H1 (cell line): ENCODE results near the gene IDUA. TPM values are rescaled to one million over a fixed set of nuclear protein-coding genes. Genes with fewer than 3 reads are reported as not detected.

Source experiments
- CHD7 ChIP-seq: fragments of 300-600 bp; sonication (generic); IDR thresholded peaks from 2 replicates; pipeline ENCODE4 v1.7.1; 2012; ENCODE audit warnings: low read length, moderate library complexity, mild to moderate bottlenecking, inconsistent platforms; ENCODE audit not compliant: insufficient replicate concordance
- CREB1 ChIP-seq: IDR thresholded peaks from 2 replicates; pipeline ENCODE4 v1.6.1; 2012; ENCODE audit warnings: inconsistent platforms
- HDAC6 ChIP-seq: IDR thresholded peaks from one replicate; pipeline ENCODE4 v1.7.1; 2012; ENCODE audit warnings: low read depth, mild to moderate bottlenecking, inconsistent platforms, low read length, moderate library complexity
- JUN ChIP-seq: IDR thresholded peaks from 2 replicates; pipeline ENCODE4 v1.6.1; 2011; ENCODE audit warnings: low read depth, mild to moderate bottlenecking, improper control_type of control experiment, low read length
- PHF8 ChIP-seq: fragments of 200-600 bp; sonication (generic); conservative IDR thresholded peaks from 2 replicates; pipeline ENCODE4 v1.7.1; 2012; ENCODE audit warnings: low read depth, mild to moderate bottlenecking, inconsistent platforms, low read length, moderate library complexity
- SAP30 ChIP-seq: fragments of 300-600 bp; sonication (generic); IDR thresholded peaks from 2 replicates; pipeline ENCODE4 v1.7.1; 2012; ENCODE audit warnings: low read length, moderate library complexity, mild to moderate bottlenecking, inconsistent platforms; ENCODE audit not compliant: insufficient read depth, insufficient replicate concordance
- SP4 ChIP-seq: IDR thresholded peaks from 2 replicates; pipeline ENCODE4 v1.6.1; 2012; ENCODE audit warnings: low read length, inconsistent platforms
- TAF1 ChIP-seq: IDR thresholded peaks from 2 replicates; pipeline ENCODE4 v1.6.1; 2011; ENCODE audit warnings: mild to moderate bottlenecking, low read depth, low read length
- TAF7 ChIP-seq: optimal IDR thresholded peaks from 2 replicates; pipeline ENCODE3; 2011; ENCODE audit warnings: low read depth, mild to moderate bottlenecking, inconsistent platforms, low read length, moderate library complexity, borderline replicate concordance
- polyA plus RNA-seq, 7 experiments: library from polyadenylated mRNA; depleted of rRNA in 3 of 7; stranded (reverse) in 5 of 7; unstranded in 2 of 7; fragments of >200 nt in 5 of 7; fragments of 200-250 nt in 2 of 7; gene quantifications; 1 replicate in 5 of 7; 2 replicates in 1 of 7; 4 replicates in 1 of 7; pipeline versions ENCODE4 v1.2.1 to v1.2.3, GENCODE V29; 2011 to 2013; ENCODE audit warnings: missing spikeins in 2 of 7, mixed read lengths in 2 of 7
- total RNA-seq: library from RNA; stranded (reverse); fragmentation: NEBNext Ultra II Directional; extraction: Animal tissue kit (Norgen Biotek cat#: 25700); gene quantifications from 2 replicates; pipeline ENCODE4 v1.2.1, GENCODE V29; 2021

The IDUA gene
- total and polyA plus RNA-seq, 2 of the 8 experiments (the other 6 are each of a cell fraction or from before 2014, with no cell fraction given), result 2.8 to 4.8 TPM

DNA sequence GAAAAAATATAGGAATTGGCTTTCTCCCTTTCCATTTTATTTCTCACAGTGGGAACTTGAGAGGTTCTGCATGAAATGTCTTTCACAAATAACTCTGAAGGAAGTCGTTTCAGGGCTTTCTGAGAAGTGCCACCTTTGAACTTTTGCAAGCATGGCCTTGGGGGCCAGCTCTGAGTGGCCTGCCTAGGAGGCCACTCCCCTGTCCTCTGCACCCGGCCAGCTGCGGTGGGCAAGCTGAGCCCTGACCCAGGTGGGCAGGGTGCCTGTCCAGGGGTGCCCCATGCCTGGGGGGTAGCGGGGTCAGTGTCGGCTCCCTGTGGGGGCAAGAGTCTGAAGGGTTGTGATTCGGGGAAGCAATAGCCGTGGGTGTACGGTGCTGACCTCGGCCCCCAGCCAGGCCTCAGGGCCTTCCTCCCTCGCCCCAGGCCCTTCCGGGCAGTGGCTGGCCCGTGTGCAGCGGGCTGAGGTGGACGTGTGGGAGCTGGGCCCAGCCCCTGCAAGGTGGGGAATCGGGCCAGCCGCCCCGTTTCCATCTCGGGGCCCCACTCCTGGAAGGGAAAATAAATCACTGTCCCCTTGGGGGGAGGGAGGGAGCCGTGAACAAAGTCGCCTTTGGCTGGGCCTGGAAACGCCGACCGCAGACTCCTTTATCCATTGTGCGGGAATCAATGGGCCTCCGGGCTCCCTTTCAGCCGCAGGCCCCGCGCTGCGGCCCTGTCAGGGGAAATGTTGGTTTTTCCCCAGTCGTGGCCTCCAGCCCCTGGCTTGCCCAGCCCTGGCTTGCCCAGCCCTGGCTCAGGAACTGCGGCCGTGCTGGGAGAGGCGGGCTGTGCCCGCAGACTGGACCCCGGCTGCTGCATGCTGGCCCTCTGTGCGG is 27.7 kb downstream of the IDUA start (continued):
- TF ChIP-seq SAP30 (no peak), TAF1 (no peak), TAF7 (no peak), HDAC6 (no peak), PHF8 (no peak), JUN (no peak), SP4 (no peak), CHD7 (no peak), CREB1 (no peak)
